Skeletal muscle satellite cell (primary cell): Measurements from ENCODE around the gene ODF2. TPM values are rescaled to one million over a fixed set of nuclear protein-coding genes. Genes with fewer than 3 reads are reported as not detected.

Experiments
- H3K27me3 ChIP-seq: 2 replicates; pipeline ENCODE4 v1.7.0; 2013; ENCODE audit warnings: low read length; ENCODE audit not compliant: control insufficient read depth, insufficient read depth
- H3K36me3 ChIP-seq: 2 replicates; pipeline ENCODE4 v1.7.0; 2013; ENCODE audit warnings: mild to moderate bottlenecking, control low read depth, low read length; ENCODE audit not compliant: insufficient read depth
- H3K4me1 ChIP-seq: 2 replicates; pipeline ENCODE4 v1.7.0; 2013; ENCODE audit warnings: low read length; ENCODE audit not compliant: control insufficient read depth, insufficient read depth
- H3K4me2 ChIP-seq: 2 replicates; pipeline ENCODE4 v1.7.0; 2013; ENCODE audit warnings: mild to moderate bottlenecking, low read length
- H3K4me3 ChIP-seq: 2 replicates; pipeline ENCODE4 v1.7.0; 2013; ENCODE audit warnings: low read length
- H3K9ac ChIP-seq: 2 replicates; pipeline ENCODE4 v1.7.0; 2013; ENCODE audit warnings: mild to moderate bottlenecking, low read depth, low read length, moderate library complexity
- H3K9me3 ChIP-seq: replicated peaks from 2 replicates; pipeline ENCODE4 v1.7.0; 2013; ENCODE audit warnings: mild to moderate bottlenecking, control low read depth, low read length
- small RNA-seq: library from RNA; depleted of rRNA; stranded (forward); fragments of <200 nt; gene quantifications from one replicate; pipeline ENCODE3, GENCODE V24; 2012

ODF2 gene

GRCh38 chr9:128550226-128550625 is 94.4 kb downstream of the ODF2 start:
- H3K27me3 ChIP-seq: no peaks in the 10 kb centered on the region
- peak overlapping the region; percentile 85 for H3K9ac ChIP-seq
- peaks cover 35% of the 10 kb centered on the region for H3K4me1 ChIP-seq
- H3K36me3 ChIP-seq: no peaks in the 10 kb centered on the region
- no peaks in the 10 kb centered on the region for H3K9me3 ChIP-seq
- no peak overlapping the region for H3K4me3 ChIP-seq
- H3K4me2 ChIP-seq: peak overlapping the region; percentile 90

Small RNAs within 50 kb of the gene (small RNA-seq; reads per million reads assigned to genes)
- gene RNU7-171P: not detected
